Urinary bladder (tissue), 4 donors: Measurements from ENCODE around the gene CTNNA2. TPM values are rescaled to one million over a fixed set of nuclear protein-coding genes. Genes with fewer than 3 reads are reported as not detected.

Source experiments
- DNase-seq: peaks from one replicate; pipeline ENCODE4 v3.0.0-alpha.2; 2015; ENCODE audit errors: extremely low spot score
- H3K27ac ChIP-seq: one replicate; pipeline ENCODE4 v1.5.1; 2013; ENCODE audit warnings: low read depth, mild to moderate bottlenecking, moderate library complexity
- H3K36me3 ChIP-seq: one replicate; pipeline ENCODE4 v1.6.1; 2013; ENCODE audit warnings: mild to moderate bottlenecking, moderate library complexity; ENCODE audit not compliant: insufficient read depth
- H3K4me1 ChIP-seq: one replicate; pipeline ENCODE4 v1.6.1; 2013; ENCODE audit warnings: mild to moderate bottlenecking, moderate library complexity; ENCODE audit not compliant: insufficient read depth
- H3K4me3 ChIP-seq: one replicate; pipeline ENCODE4 v1.5.1; 2013; ENCODE audit warnings: low read depth, low read length
- WGBS: extraction: QIAGEN DNeasy Blood & Tissue Kit; methylation state at CpG from one replicate; pipeline ENCODE4 v1.1.7; 2013; 5-methylcytosine and 5-hydroxymethylcytosine counted together
- polyA plus RNA-seq: library from polyadenylated mRNA; stranded (reverse); fragments of 200-250 nt; gene quantifications from one replicate; pipeline ENCODE4 v1.2.3, GENCODE V29; 2013
- total RNA-seq: library from RNA; depleted of rRNA; stranded (reverse); fragments of >200 nt; gene quantifications from one replicate; pipeline ENCODE4 v1.2.3, GENCODE V29; 2014
- donor health status: healthy with polysubstance abuse.
- donor health status: healthy.

The CTNNA2 gene
- total and polyA plus RNA-seq, 2 donors, result 1.9 to 14.0 TPM

DNA sequence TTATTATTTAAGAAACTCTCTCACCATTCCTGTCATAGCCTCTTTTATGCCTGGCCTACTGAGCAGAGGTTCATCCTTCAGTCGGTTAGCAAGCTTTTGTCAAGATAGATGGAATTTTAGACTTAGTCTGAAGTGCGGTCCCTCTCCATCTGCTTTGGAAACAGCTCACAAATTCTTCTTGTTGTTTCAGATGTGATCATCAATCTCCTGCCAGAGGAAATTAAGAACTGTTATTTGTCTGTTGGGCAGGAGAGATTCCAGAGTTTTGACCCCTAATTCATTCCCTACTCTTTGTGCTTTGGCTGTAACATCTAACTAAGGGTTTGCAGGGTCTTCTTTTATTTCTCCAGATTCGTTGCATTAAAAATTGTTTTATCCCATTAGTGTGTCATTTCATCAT is 735.3 kb downstream of the CTNNA2 start:
- no peak for DNase-seq
- H3K4me1 ChIP-seq, result no peaks in the 10 kb centered on the region
- 87% methylated on average over 3 of the region's 3 CpGs for WGBS
- no peak overlapping the region for H3K27ac ChIP-seq
- H3K4me3 ChIP-seq, result no peak overlapping the region
- H3K36me3 ChIP-seq, result no peaks in the 10 kb centered on the region

DNA sequence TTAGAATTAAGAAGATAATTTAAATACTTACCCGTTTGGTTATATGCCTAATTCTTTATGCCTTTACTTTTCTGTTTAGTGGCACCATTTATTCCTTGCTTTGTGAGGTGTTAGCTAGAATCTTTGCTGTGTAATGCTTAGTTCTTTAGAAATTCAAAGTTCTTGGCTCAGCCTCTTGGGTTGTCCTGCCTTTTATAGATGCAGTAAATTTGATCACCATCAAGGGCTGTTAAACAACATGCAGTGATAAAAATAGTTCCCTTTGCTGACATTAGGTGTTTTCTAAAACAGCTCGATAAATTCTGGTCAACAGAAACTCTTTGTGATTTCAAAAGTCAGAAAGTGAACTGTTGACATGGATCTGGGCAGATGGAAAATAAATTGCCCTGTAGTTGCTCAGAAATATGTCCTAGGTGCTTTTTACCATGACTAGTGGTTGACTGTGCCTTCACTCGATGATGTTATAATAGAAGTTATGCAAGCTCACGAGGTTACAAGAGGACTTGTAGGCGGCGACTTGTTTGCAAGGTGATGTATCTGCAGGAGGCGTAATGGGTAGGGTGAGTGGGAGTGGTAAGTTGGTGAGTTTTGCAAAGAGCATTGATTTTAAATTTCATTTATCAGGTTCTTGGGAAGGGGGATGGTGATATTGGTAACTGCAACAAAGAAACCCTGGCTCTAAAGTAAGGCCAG is 739.6 kb downstream of the CTNNA2 start:
- Histone ChIP-seq H3K4me1 (no peaks in the 10 kb centered on the region), H3K4me3 (no peak overlapping the region), H3K36me3 (no peaks in the 10 kb centered on the region), H3K27ac (no peak overlapping the region)
- 78% methylated on average over 7 of the region's 7 CpGs for WGBS
- no peak for DNase-seq

DNA sequence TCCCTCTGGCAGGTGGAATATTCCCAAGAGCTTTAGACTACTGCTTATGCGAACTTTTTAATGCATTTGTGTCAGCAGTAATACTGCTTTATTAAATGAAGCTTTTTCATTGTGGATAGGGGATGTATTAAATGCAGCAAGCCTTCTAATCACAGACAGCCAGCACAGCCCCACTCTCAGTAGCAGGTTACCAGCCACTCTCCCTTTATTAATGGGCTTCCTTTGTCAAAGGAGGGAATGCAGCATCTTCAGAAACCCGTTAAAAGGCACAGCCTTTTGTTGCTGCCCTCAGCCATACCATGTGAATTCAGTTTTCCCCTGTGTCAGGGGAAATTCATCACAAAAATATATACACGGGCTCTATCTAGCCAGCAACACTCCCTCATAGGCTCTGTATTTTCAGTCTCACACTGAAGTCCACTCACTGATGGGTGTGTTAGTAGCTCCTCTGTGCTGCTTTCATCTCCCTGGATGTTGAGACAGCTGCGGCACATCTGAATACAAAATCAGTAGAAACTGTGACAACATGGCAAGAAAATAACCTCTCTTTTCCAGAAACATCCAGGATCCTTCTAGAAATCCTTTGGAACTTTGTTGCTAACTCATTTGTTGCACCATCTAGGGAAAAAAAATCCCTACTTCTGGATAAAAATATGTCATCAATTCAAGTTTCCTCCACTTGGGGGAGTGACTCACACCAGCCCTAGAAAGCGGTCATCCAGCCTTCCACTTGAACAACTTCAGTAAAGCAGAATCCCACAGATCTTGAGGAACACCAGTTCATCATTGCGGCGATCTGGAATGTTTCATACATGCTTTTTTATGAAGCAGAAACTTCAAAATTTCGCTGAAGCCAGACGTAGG is 743.3 kb downstream of the CTNNA2 start:
- no peak for DNase-seq
- Histone ChIP-seq H3K4me1 (no peaks in the 10 kb centered on the region), H3K27ac (no peak overlapping the region), H3K36me3 (no peaks in the 10 kb centered on the region), H3K4me3 (no peak overlapping the region)
- 71% methylated on average over 9 of the region's 9 CpGs for WGBS

DNA sequence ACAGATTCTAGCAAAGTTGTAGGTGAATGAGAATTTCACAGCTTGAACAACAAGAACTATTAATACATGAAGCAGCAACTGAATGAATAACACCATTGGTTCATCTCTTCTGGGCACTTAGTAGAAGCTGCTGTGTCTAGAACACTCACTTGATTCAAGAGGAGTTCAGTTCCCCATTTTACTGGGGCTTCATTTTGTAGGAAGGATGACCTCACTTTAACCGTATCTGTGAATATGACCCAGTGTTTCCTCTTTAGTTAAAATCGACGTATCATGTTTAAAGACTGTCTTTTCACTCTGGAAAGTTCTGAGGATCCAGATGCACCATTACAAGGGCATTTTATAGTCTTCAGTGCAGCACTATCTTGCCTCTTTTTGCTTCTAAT is 743.9 kb downstream of the CTNNA2 start:
- Histone ChIP-seq H3K4me3 (no peak overlapping the region), H3K4me1 (no peaks in the 10 kb centered on the region), H3K27ac (no peak overlapping the region), H3K36me3 (no peaks in the 10 kb centered on the region)
- 63% methylated on average over 3 of the region's 3 CpGs for WGBS
- no peak for DNase-seq

DNA sequence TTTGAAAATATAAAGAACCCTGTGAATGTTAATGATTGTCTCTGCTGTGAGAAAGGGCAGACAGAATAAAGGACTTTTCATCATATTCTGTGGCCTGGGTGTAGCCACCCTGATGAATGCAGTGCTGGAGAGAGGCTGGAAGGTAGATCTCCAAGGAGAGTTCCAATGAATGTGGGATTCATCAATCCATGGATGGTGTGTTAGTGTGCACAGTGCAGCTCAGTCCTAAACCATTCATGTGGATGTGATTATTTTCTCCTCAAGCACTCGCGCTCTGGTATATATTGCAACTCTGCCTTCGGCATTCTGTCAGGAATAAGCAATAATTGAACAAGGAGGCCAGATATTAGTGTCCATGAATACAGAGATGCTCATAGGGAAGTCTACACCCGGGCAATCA is 744.6 kb downstream of the CTNNA2 start:
- DNase-seq, result no peak
- H3K4me3 ChIP-seq, result no peak overlapping the region
- no peaks in the 10 kb centered on the region for H3K36me3 ChIP-seq
- H3K4me1 ChIP-seq, result no peaks in the 10 kb centered on the region
- no peak overlapping the region for H3K27ac ChIP-seq
- 91% methylated on average over 4 of the region's 4 CpGs for WGBS

DNA sequence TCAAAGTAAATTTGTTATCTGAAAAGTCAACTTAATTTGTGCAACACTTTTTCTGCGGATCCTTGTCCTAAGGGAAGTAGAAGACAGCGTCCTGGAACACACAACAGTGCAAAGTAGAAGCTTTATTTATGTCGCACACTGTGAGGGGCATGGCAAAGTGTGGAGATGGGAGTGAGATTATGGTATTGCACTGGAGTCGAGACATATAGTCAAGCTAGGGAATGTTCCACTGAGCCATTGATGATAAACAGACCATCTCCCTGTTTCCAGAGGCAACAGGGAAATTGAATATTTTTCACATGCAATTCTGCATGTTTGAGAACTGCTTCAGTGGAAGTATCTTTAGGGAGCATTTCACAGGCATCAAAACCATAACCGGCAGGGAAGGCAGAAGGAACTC is 745.5 kb downstream of the CTNNA2 start:
- no peak for DNase-seq
- H3K27ac ChIP-seq, result no peak overlapping the region
- H3K4me1 ChIP-seq, result no peaks in the 10 kb centered on the region
- 61% methylated on average over 5 of the region's 5 CpGs for WGBS
- no peaks in the 10 kb centered on the region for H3K36me3 ChIP-seq
- no peak overlapping the region for H3K4me3 ChIP-seq

DNA sequence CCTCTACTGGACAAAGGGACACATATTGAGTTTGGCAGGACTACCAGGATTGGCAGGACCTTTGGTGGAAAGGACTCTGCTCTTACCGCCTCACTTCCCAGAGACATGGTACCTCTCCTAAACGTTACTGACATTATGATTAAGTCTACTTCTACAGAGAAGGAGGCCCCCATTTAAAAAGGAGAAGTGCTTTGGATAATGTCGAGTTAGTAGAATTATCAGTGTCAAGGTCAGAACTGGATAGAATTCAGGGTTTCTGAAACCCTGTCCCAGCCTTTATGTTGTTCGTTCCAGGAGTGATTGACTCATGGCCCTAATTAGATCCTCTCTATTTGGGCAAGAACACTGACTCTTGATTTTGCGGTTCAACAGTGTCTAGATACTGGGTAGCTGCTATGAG is 745.9 kb downstream of the CTNNA2 start:
- no peak for DNase-seq
- 84% methylated on average over 5 of the region's 5 CpGs for WGBS
- H3K27ac ChIP-seq, result no peak overlapping the region
- H3K4me1 ChIP-seq, result no peaks in the 10 kb centered on the region
- no peak overlapping the region for H3K4me3 ChIP-seq
- H3K36me3 ChIP-seq, result no peaks in the 10 kb centered on the region

DNA sequence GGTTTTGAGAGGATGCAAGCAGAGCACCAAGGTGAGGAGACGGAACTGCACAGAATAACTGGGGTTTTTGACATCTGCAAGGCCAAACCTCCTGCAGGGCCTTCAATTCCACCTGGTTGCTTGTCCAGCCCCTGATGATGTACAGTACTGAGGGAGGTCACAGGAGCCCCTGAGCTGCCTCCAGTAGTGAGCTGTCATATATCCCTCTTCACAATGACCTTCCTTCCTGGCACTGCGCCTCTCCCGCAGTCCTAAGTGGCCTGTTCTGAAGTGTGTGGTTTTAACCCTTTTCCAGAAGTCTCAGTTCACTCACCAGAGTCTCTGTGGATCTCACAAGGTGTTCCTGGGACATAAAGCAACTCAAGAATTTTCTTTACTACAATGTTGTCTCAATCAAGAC is 746.4 kb downstream of the CTNNA2 start:
- Histone ChIP-seq H3K4me3 (no peak overlapping the region), H3K36me3 (no peaks in the 10 kb centered on the region), H3K27ac (no peak overlapping the region), H3K4me1 (no peaks in the 10 kb centered on the region)
- WGBS, result 73% methylated on average over 3 of the region's 3 CpGs
- no peak for DNase-seq

DNA sequence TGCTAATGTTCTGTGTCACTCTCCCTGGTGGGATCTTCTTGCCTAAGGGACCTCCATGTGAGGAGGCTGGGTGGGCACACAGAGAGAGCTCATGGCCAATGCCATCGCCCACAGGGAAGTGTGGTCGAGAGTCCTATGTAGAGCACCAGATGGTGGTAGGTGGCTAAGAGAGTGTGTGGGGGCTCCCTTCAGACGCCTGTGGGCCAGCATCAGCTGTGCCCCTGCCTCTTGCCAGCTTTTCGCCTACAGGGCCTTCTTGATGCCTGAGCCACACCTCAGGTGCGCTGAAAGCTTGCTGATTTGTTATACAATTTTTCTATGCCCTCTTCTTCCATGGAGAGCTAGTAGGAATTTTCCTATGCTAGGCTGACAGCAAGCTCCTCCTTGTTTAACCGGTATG is 753.4 kb downstream of the CTNNA2 start:
- 79% methylated on average over 6 of the region's 6 CpGs for WGBS
- no peak overlapping the region for H3K27ac ChIP-seq
- no peaks in the 10 kb centered on the region for H3K36me3 ChIP-seq
- no peak overlapping the region for H3K4me3 ChIP-seq
- no peaks in the 10 kb centered on the region for H3K4me1 ChIP-seq
- DNase-seq, result no peak

DNA sequence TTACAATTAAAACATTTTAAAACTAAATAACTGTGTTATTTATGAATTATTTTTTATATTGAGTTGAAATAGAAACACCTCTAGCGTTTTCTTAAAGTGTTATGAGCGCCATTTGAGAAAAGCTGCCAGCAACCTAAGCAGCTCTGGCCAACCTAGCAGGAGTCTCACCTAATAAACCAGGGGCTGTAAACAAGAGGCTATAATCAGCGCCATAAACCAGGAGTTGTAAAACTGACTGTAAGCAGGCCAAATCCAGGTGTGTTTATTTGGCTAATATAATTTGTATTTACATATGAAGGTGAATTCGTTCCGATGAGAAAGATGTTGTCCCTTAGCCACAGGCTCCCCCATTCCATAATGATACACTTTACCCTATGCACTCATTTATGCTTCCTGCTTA is 757.0 kb downstream of the CTNNA2 start:
- Histone ChIP-seq H3K27ac (no peak overlapping the region), H3K4me1 (no peaks in the 10 kb centered on the region), H3K4me3 (no peak overlapping the region), H3K36me3 (no peaks in the 10 kb centered on the region)
- DNase-seq, result no peak
- WGBS, result 26% methylated on average over 5 of the region's 5 CpGs

DNA sequence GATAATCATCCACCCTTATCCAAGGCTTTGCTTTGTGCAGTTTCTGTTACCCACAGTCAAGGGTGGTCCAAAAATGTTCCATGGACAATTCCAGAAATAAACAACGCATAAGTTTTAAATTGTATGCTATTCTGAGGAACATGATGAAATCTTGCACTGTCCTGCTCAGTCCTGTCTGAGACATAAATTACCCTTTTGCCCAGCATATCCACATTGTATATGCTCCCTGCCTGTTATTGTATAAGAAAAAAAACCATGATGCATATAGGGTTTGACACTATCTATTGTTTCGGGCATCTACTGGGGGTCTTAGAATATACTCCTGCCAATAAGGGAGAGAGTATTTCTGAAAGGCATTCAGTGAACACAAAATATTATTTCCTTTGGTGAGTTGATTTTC is 767.7 kb downstream of the CTNNA2 start:
- Histone ChIP-seq H3K4me3 (no peak overlapping the region), H3K36me3 (no peaks in the 10 kb centered on the region), H3K27ac (no peak overlapping the region), H3K4me1 (no peaks in the 10 kb centered on the region)
- DNase-seq, result no peak
- 84% methylated on average over 2 of the region's 2 CpGs for WGBS

DNA sequence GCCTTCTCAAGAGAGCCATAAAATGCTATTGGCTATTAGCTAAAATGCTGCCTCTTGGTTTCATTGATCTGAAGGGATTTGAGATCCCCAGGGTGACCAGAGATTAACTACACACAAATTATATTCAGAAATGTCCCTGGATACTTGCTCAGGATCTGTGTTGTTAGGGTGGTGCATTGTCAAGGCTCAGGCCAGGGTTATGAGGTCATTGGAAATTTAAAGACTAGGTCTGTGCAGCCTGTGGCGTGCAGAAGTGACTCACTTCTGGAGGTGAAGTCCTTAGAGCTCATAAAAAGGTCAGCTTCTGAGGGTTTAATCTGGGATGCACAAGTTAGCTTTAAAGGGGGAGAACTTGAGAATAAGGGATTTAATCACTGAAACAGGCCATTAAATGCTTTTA is 768.2 kb downstream of the CTNNA2 start:
- DNase-seq, result no peak

DNA sequence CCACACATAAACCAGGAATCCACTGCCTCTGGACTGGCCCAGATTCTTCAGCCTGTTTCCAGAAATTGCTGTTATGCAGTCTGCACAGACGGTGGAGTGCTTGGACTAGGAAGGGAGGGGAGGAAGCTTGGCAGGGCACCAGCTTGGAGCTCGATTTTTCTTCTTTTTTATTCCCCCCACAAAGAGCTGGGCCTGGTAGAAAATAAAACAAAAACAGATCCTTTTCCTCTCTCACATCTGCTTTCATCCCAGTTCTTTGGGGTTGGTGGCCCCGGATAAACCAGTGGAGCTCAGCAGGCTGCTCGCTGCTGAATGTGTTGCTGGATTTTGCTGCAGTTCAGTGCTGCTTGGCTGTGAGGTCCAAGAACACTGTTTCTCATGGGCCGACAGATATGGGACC is 775.7 kb downstream of the CTNNA2 start:
- Histone ChIP-seq H3K27ac (no peak overlapping the region), H3K4me1 (no peaks in the 10 kb centered on the region), H3K4me3 (no peak overlapping the region), H3K36me3 (no peaks in the 10 kb centered on the region)
- WGBS, result 26% methylated on average over 5 of the region's 5 CpGs
- DNase-seq, result no peak

More for the DNA sequence above, 768.2 kb downstream of the CTNNA2 start:
- Histone ChIP-seq H3K4me1 (no peaks in the 10 kb centered on the region), H3K27ac (no peak overlapping the region), H3K4me3 (no peak overlapping the region), H3K36me3 (no peaks in the 10 kb centered on the region)
- 78% methylated on average over 1 of the region's 1 CpG for WGBS

DNA sequence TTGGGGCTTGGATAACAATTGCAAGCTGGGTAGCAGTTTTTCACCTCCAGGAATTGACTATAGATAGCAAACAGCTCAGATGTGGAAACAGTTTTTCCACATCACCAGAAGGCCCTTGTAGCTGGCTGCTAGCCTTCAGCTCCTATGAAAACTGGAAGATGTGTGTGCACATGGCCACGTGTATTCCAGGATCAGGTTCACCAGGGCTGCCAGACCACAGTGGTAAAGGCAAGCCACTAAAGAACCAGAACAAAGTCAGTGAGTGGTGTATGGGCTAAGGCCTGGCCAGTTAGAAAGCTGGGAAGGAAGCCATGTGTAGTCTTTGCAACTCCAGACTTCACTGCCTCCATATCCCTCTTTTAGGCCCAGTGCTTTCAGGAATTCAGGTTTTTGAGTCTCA is 778.8 kb downstream of the CTNNA2 start:
- H3K27ac ChIP-seq, result no peak overlapping the region
- WGBS, result 52% methylated on average over 1 of the region's 1 CpG
- no peak overlapping the region for H3K4me3 ChIP-seq
- DNase-seq, result no peak
- no peaks in the 10 kb centered on the region for H3K4me1 ChIP-seq
- H3K36me3 ChIP-seq, result no peaks in the 10 kb centered on the region
